GM19193 (cell line): Measurements from ENCODE around the gene PDCL2.
A peak's percentile ranks its signal among the peaks of the same experiment; 100 is the strongest.

Experiments
- POLR2A ChIP-seq: IDR thresholded peaks from 4 replicates; pipeline ENCODE4 v1.6.1; 2011; ENCODE audit not compliant: insufficient read depth, insufficient read length; ENCODE audit errors: extremely low read depth

Gene PDCL2

GRCh38 chr4:55547918-55548317 lies 44.1 kb downstream of the PDCL2 start:
- no peak for TF ChIP-seq POLR2A

- no peak for TF ChIP-seq POLR2A
Measured at GRCh38 chr4:55547466-55547770, 44.6 kb downstream of the PDCL2 start.

GRCh38 chr4:55546756-55547465 lies 45.1 kb downstream of the PDCL2 start, which contains the start of gene CLOCK:
TSS of gene CLOCK (minus strand) at chr4:55546909. CDS start at chr4:55482785, 64,124 bp downstream.
- TF ChIP-seq POLR2A: peak; percentile 79

GRCh38 chr4:55546506-55546755 lies 45.6 kb downstream of the PDCL2 start:
- TF ChIP-seq POLR2A: no peak

DNA sequence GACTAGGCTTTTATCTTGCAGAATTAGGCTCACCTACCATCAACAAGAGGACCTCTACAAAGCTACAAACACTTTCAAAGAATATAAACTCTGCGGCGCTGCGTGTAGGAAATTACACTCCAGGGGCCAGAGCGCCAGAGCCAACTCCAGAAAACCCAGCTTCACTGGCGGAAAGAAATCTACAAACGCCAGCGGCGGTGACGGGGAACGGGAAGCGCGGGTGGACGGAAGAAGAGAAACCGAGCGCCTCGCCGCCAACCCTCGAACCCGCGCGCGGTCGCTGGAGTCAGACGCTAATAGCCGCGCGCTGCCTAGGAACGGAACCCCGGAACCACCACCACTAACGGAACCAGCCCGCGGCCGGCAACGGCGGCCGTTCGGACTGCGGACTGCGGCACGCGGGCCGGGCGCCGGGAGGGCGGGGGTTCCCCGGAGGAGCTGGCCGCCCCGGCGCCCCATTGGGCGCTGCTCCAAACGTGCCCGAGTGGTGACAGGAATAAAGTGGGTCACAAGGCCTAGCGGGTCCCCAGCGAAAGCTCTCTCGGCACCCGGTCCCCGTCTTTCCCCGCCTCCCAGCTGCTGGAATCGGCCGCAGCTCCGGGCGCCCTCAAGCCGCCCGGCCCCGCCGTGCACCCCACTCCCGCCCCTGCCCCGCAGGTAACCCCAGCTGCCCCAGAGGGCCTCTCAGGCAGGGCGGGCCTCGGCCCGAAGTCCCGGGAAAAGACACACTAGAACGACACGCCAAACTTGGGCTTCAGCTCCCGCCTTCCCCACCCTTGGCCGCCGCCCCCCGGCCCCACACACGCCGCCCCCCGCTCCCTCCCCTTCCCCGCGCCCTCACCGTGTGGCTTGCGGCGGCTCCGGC lies 46.2 kb downstream of the PDCL2 start:
- peak; percentile 65 for TF ChIP-seq POLR2A

DNA sequence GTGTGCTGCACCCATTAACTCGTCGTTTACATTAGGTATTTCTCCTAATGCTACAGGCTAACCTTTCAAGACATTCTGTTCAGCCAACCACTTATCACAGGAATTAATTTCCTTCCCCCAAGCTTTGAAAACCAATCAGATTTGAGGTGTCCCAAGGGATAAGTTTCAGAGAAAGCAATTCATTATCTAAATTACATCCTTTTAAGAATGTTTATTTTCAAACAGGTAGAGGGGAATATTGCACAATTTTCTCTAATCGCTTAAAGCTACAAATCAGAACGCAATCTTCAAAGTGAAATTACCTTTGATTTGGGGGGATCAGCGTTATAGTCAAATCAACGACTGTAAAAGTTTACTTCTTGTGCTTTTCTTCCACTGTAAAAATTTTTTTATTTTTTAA lies 46.9 kb downstream of the PDCL2 start:
- TF ChIP-seq POLR2A: no peak

- TF ChIP-seq POLR2A: no peak
Measured at GRCh38 chr4:55543858-55544257, 48.2 kb downstream of the PDCL2 start.

DNA sequence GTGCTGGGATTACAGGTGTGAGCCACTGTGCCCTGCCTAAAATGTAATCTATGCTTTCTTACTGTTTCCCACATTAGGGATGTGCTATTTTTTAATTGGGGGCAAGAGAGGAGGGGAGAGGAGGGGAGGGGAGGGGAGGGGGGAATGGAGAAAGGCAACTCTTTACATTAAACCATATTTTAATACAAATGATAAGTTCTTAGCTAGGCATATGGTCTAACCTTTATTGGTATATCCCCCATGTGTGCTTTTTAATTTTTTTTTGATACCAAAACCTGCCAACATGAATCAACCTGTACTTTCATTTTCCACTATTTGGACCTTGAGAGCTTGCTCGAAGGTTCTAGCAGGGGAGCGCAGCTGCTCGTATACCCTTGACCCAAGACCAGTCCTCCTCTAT lies 51.8 kb downstream of the PDCL2 start:
- no peak for TF ChIP-seq POLR2A

DNA sequence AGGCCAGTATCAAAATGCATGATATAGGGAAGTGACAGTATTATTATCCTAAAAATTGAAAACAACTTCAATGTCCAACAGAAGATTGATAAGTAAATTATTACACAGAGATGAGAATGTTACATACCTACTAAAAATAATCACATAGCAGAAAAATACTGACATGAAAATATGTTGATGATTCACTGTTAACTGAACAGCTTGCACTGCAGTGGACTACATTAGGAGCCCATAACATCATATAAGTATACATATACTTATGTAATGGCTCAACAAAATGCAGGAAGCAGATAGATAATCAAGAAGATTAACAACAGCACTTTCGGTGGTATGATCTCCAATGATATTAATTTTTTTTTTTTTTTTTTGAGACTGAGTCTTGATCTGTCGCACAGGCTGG lies 52.4 kb downstream of the PDCL2 start:
- no peak for TF ChIP-seq POLR2A

- no peak for TF ChIP-seq POLR2A
Measured at GRCh38 chr4:55538531-55538930, 53.5 kb downstream of the PDCL2 start.

GRCh38 chr4:55534306-55534705 lies 57.7 kb downstream of the PDCL2 start:
- TF ChIP-seq POLR2A: no peak

DNA sequence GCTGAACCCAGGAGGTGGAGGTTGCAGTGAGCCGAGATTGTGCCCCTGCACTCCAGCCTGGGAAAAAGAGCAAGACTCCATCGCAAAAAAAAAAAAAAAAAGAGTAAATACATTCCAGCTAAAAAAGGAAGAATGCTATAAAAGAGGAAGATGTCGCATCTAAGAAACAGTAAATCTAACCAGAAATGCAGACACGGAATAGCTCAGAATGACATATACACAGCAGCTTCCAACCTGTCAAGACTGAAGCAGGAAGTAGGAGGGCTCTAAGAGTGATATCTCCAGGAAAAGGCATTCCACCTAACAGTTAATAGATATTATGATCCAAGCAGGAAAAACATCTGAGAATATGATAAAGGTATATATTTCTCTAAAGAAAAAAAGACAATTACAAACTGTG lies 61.4 kb downstream of the PDCL2 start:
- no peak for TF ChIP-seq POLR2A

DNA sequence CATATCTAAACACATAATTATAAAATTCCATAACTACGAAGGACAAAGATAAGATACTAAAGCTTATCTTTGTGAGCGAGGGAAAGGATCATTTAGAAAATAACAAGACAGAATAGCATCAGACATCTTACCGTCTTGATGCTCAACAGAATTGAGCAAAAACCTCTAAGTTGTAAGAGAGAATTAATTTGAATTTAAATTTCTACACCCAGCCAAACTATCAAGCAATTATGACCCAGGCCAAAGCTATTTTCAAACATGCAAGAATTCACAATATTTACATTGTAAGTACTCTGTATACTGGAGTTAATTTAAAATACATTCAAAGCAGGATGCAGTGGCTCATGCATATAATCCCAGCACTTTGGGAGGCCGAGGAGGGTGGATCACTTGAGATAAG lies 61.9 kb downstream of the PDCL2 start:
- TF ChIP-seq POLR2A: no peak

DNA sequence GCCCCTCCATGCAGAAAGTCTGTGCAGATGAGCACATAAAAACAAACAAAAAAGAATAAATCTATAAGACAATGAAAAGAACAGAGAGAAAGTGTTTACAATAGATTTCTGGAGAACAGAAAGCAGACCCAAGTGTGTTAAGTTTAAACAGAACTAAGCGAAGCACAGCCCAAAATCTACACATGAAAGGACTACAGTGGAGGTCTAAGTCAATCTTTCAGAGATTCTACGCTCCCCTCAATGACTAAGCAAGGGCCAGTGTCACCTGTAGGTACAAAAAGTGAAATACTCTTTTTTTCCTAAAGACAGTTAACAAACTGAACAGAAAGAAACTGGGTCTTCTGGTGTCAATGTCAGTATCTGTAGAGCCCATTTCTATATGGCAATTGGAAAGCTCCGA lies 63.6 kb downstream of the PDCL2 start:
- TF ChIP-seq POLR2A: no peak

- TF ChIP-seq POLR2A: no peak
Measured at GRCh38 chr4:55524844-55525571, 67.0 kb downstream of the PDCL2 start.

DNA sequence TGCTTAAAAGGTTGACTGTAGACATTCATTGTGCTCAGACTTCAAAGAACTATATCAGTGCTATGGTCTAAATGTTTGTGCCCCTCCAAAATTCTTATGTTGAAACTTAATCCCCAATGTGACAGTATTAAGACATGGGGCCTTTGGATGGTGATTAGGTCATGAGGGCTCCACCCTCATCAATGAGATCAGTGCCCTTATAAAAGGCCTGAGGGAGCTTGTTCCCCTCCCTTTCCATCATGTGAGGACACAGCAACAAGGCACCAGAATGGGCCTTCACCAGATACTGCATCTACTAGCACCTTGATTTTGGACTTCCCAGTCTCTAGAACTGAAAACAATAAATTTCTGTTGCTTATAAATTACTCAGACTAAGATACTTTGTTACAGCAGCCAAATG lies 73.6 kb downstream of the PDCL2 start:
- no peak for TF ChIP-seq POLR2A
